Peyer's patch (tissue), 4 donors: ENCODE measurements around the gene ATP6AP1.

ENCODE experiments used
- CTCF ChIP-seq, 6 experiments: fragments of 450-650 bp in 4 of 6; fragments of 200-600 bp in 2 of 6; sonication (generic) in 1 of 6; IDR thresholded peaks; one replicate each; pipeline ENCODE4 v1.5.1; 2017 to 2019; ENCODE audit warnings: antibody characterized with exemption in 6 of 6, mild to moderate bottlenecking in 3 of 6, moderate library complexity in 1 of 6
- POLR2A ChIP-seq, 2 donors: fragments of 450-650 bp; IDR thresholded peaks; one replicate each; pipeline ENCODE4 v1.5.1; 2017; ENCODE audit warnings: antibody characterized with exemption in 2 of 2, mild to moderate bottlenecking in 2 of 2, moderate library complexity in 2 of 2

- TF ChIP-seq CTCF (IDR thresholded peaks at IDR 0.05) (no peak), POLR2A (IDR thresholded peaks at IDR 0.05) (no peak)
These were observed 47.7 kb upstream of the ATP6AP1 start for GRCh38 chrX:154380787-154381186.
